ENCODE measurements around the gene USP22. TPM values are rescaled to one million over a fixed set of nuclear protein-coding genes. Genes with fewer than 3 reads are reported as not detected.
"Not testable (repeated sequence)": the region's sequence is repeated elsewhere in the genome, so short reads cannot be mapped to it uniquely, and the experiment has no call there.

Gene USP22
- total and polyA plus RNA-seq, 3 donors from 2014 or later = 96.3 to 216 (median 161) TPM

GRCh38 chr17:21061971-21062526 is 19.2 kb upstream of the USP22 start:
- WGBS, 2 donors = 77 to 81% methylated on average over 4 to 7 of the region's 7 CpGs
- Histone ChIP-seq H3K27me3 (no peaks in the 10 kb centered on the region), H3K9me3 (no peaks in the 10 kb centered on the region), H3K4me3 (no peak overlapping the region), H3K4me1 (no peaks in the 10 kb centered on the region), H3K27ac (no peak overlapping the region), H3K36me3 (ENCODE audit: low read depth, missing control alignments) (no peaks in the 10 kb centered on the region)
- intact Hi-C loops (cut with DNase I; ENCODE audit: low total_unique reads) = no loop called here
- TF ChIP-seq POLR2A (IDR thresholded peaks at IDR 0.05) = no peak
- no peak for TF ChIP-seq CTCF (IDR thresholded peaks at IDR 0.05)
- no peak for DNase-seq

- Histone ChIP-seq H3K4me1 (no peaks in the 10 kb centered on the region), H3K4me3 (no peak overlapping the region), H3K27ac (no peak overlapping the region), H3K9me3 (no peaks in the 10 kb centered on the region), H3K27me3 (no peaks in the 10 kb centered on the region), H3K36me3 (ENCODE audit: low read depth, missing control alignments) (no peaks in the 10 kb centered on the region)
- 87 to 88% methylated on average over 7 to 13 of the region's 13 CpGs for WGBS, 2 donors
- TF ChIP-seq CTCF (IDR thresholded peaks at IDR 0.05) = no peak
- TF ChIP-seq POLR2A (IDR thresholded peaks at IDR 0.05) = no peak
- intact Hi-C loops (cut with DNase I; ENCODE audit: low total_unique reads) = no loop called here
- DNase-seq = no peak
Observed at GRCh38 chr17:21061158-21061835, 18.5 kb upstream of the USP22 start.

- WGBS, 2 donors = 84 to 93% methylated on average over 4 to 7 of the region's 7 CpGs
- intact Hi-C loops (cut with DNase I; ENCODE audit: low total_unique reads) = no loop called here
- H3K4me1 ChIP-seq = no peaks in the 10 kb centered on the region
- no peaks in the 10 kb centered on the region for H3K36me3 ChIP-seq (ENCODE audit: low read depth, missing control alignments)
- no peaks in the 10 kb centered on the region for H3K27me3 ChIP-seq
- DNase-seq = no peak
- no peak for TF ChIP-seq POLR2A (IDR thresholded peaks at IDR 0.05)
- TF ChIP-seq CTCF (IDR thresholded peaks at IDR 0.05) = no peak
- no peak overlapping the region for H3K27ac ChIP-seq
- no peaks in the 10 kb centered on the region for H3K9me3 ChIP-seq
- H3K4me3 ChIP-seq = no peak overlapping the region
Observed at GRCh38 chr17:21059761-21060160, 16.9 kb upstream of the USP22 start.

GRCh38 chr17:21058098-21058893 is 15.5 kb upstream of the USP22 start:
- no peak overlapping the region for H3K27ac ChIP-seq
- no peak overlapping the region for H3K4me3 ChIP-seq
- intact Hi-C loops (cut with DNase I; ENCODE audit: low total_unique reads) = no loop called here
- WGBS, 2 donors = 84% methylated on average over 5 of the region's 5 CpGs
- H3K4me1 ChIP-seq = no peaks in the 10 kb centered on the region
- TF ChIP-seq CTCF (IDR thresholded peaks at IDR 0.05) = no peak
- H3K9me3 ChIP-seq = no peaks in the 10 kb centered on the region
- H3K27me3 ChIP-seq = no peaks in the 10 kb centered on the region
- DNase-seq = no peak
- H3K36me3 ChIP-seq (ENCODE audit: low read depth, missing control alignments) = no peaks in the 10 kb centered on the region

- H3K27me3 ChIP-seq; H3K27ac ChIP-seq; H3K4me3 ChIP-seq; H3K36me3 ChIP-seq (ENCODE audit: low read depth, missing control alignments); H3K9me3 ChIP-seq; H3K4me1 ChIP-seq; DNase-seq; intact Hi-C loops (cut with DNase I; ENCODE audit: low total_unique reads): not testable (repeated sequence)
- WGBS, 2 donors = 94 to 95% methylated on average over 8 of the region's 8 CpGs
Observed at GRCh38 chr17:21053056-21053455, 10.2 kb upstream of the USP22 start.

All from testis (tissue), 3 donors.